CD14-positive monocyte (primary cell): ENCODE data around the gene CRTC3. TPM values are rescaled to one million over a fixed set of nuclear protein-coding genes. Genes with fewer than 3 reads are reported as not detected.

Experiments used
- DNase-seq, 3 donors: peaks; one replicate each; pipeline ENCODE4 v3.0.0-alpha.2; 2011 to 2022
- H2AFZ ChIP-seq: 2 replicates; pipeline ENCODE4 v1.6.0; 2012; ENCODE audit warnings: mild to moderate bottlenecking, low read depth, low read length, inconsistent platforms; ENCODE audit not compliant: insufficient read depth, poor library complexity, severe bottlenecking
- H3K27ac ChIP-seq, 2 donors: 1 replicate in 1 of 2; 2 replicates in 1 of 2; pipeline ENCODE4 v1.5.1; 2012 to 2013; ENCODE audit warnings: low read length in 2 of 2, control low read depth in 1 of 2, inconsistent platforms in 1 of 2, low read depth in 1 of 2, mild to moderate bottlenecking in 1 of 2
- H3K27me3 ChIP-seq, 2 donors: one replicate each; pipeline versions ENCODE4 v1.6.0 to v1.6.1; 2011 to 2013; ENCODE audit warnings: low read length in 2 of 2; ENCODE audit not compliant: control insufficient read depth in 2 of 2, insufficient read depth in 2 of 2
- H3K36me3 ChIP-seq, 2 donors: replicated peaks in 1 of 2; 1 replicate in 1 of 2; 2 replicates in 1 of 2; pipeline versions ENCODE4 v1.5.1 to v1.6.1; 2012 to 2013; ENCODE audit warnings: low read length in 2 of 2, control low read depth in 1 of 2, inconsistent platforms in 1 of 2, mild to moderate bottlenecking in 1 of 2; ENCODE audit not compliant: insufficient read depth in 2 of 2, control insufficient read depth in 1 of 2
- H3K4me1 ChIP-seq, 2 donors: 1 replicate in 1 of 2; 2 replicates in 1 of 2; pipeline versions ENCODE4 v1.5.1 to v1.6.1; 2012 to 2013; ENCODE audit warnings: low read length in 2 of 2, control low read depth in 1 of 2, inconsistent platforms in 1 of 2, mild to moderate bottlenecking in 1 of 2, moderate library complexity in 1 of 2; ENCODE audit not compliant: insufficient read depth in 2 of 2, control insufficient read depth in 1 of 2
- H3K4me2 ChIP-seq: replicated peaks from 2 replicates; pipeline ENCODE3; 2012; ENCODE audit warnings: low read length, moderate library complexity, mild to moderate bottlenecking; ENCODE audit not compliant: poor library complexity, severe bottlenecking; ENCODE audit errors: extremely low read depth
- H3K4me3 ChIP-seq, 3 experiments: fragments of 200-600 bp in 1 of 3; sonication (generic) in 1 of 3; replicated peaks in 1 of 3; 1 replicate in 2 of 3; 2 replicates in 1 of 3; pipeline ENCODE4 v1.5.1; 2011 to 2013; ENCODE audit warnings: low read length in 3 of 3, mild to moderate bottlenecking in 3 of 3, control low read depth in 2 of 3, low read depth in 2 of 3, inconsistent platforms in 1 of 3, moderate library complexity in 1 of 3
- H3K79me2 ChIP-seq: 2 replicates; pipeline ENCODE4 v1.6.0; 2012; ENCODE audit warnings: mild to moderate bottlenecking, control low read depth, inconsistent platforms, low read length, moderate library complexity; ENCODE audit not compliant: insufficient read depth
- H3K9ac ChIP-seq: 2 replicates; pipeline ENCODE4 v1.6.0; 2017; ENCODE audit warnings: low read length, mild to moderate bottlenecking; ENCODE audit not compliant: insufficient read depth, poor library complexity, severe bottlenecking
- H3K9me3 ChIP-seq, 2 donors: replicated peaks in 1 of 2; 1 replicate in 1 of 2; 2 replicates in 1 of 2; pipeline versions ENCODE4 v1.5.1 to v1.6.1; 2012 to 2013; ENCODE audit warnings: low read length in 2 of 2, control low read depth in 1 of 2; ENCODE audit not compliant: control insufficient read depth in 1 of 2, insufficient read depth in 1 of 2
- H4K20me1 ChIP-seq: 2 replicates; pipeline ENCODE4 v1.6.0; 2012; ENCODE audit warnings: mild to moderate bottlenecking, low read length, control low read depth, moderate library complexity; ENCODE audit not compliant: insufficient read depth
- H3K27ac Mint-ChIP-seq, 7 donors: one replicate each; pipeline ENCODE4 v1.8.0; 2020; ENCODE audit warnings: mild to moderate bottlenecking in 7 of 7, mixed read lengths in 7 of 7, moderate library complexity in 6 of 7, inconsistent platforms in 2 of 7
- H3K27me3 Mint-ChIP-seq, 3 donors: one replicate each; pipeline ENCODE4 v1.8.0; 2021 to 2022; ENCODE audit warnings: low read depth in 3 of 3, mild to moderate bottlenecking in 3 of 3, mixed read lengths in 3 of 3, moderate library complexity in 3 of 3, inconsistent platforms in 1 of 3
- H3K36me3 Mint-ChIP-seq, 2 donors: one replicate each; pipeline ENCODE4 v1.8.0; 2020; ENCODE audit warnings: mixed read lengths in 2 of 2, inconsistent platforms in 1 of 2, mild to moderate bottlenecking in 1 of 2
- H3K4me1 Mint-ChIP-seq: one replicate; pipeline ENCODE4 v1.8.0; 2020; ENCODE audit warnings: mild to moderate bottlenecking, mixed read lengths
- H3K4me3 Mint-ChIP-seq, 2 donors: one replicate each; pipeline ENCODE4 v1.8.0; 2020; ENCODE audit warnings: mild to moderate bottlenecking in 2 of 2, mixed read lengths in 2 of 2, moderate library complexity in 1 of 2
- H3K9me3 Mint-ChIP-seq, 7 donors: one replicate each; pipeline ENCODE4 v1.8.0; 2020 to 2022; ENCODE audit warnings: mixed read lengths in 7 of 7, mild to moderate bottlenecking in 6 of 7, moderate library complexity in 6 of 7, inconsistent platforms in 2 of 7
- CTCF ChIP-seq: fragments of 200-600 bp; IDR thresholded peaks from one replicate; pipeline ENCODE4 v1.8.0; 2022; ENCODE audit warnings: antibody characterized with exemption, mild to moderate bottlenecking
- WGBS: methylation state at CpG from one replicate; pipeline ENCODE4 v1.1.5; 2013; ENCODE audit warnings: missing lambda C conversion rate; ENCODE audit not compliant: insufficient coverage; 5-methylcytosine and 5-hydroxymethylcytosine counted together
- intact Hi-C, 2 donors: fragments of 100-400 bp; cut with micrococcal nuclease; formaldehyde crosslinking; loops; one replicate each; pipeline versions ENCODE4 v1.15.0 to v1.15.1; 2023
- polyA plus RNA-seq, 3 donors: library from polyadenylated mRNA; depleted of rRNA in 1 of 3; unstranded in 2 of 3; stranded (reverse) in 1 of 3; fragments of 300-500 nt in 2 of 3; fragments of >200 nt in 1 of 3; fragmentation: Illumina TruSeq in 2 of 3; gene quantifications; 1 replicate in 2 of 3; 2 replicates in 1 of 3; pipeline ENCODE4 v1.2.3, GENCODE V29; 2012 to 2021

Gene CRTC3
- polyA plus RNA-seq, 3 donors, result 6.0 to 25.4 (median 12.2) TPM

- H3K9ac ChIP-seq, result no peak overlapping the region
- H3K4me1 ChIP-seq, result no peaks in the 10 kb centered on the region
- no peak for TF ChIP-seq CTCF
- no CpG with 5 or more reads among the region's 7 CpGs for WGBS
- no peaks in the 10 kb centered on the region for H3K9me3 ChIP-seq
- H3K36me3 ChIP-seq, result peaks cover 45 to 67% of the 10 kb centered on the region in 2 donors
- no peaks in the 10 kb centered on the region for H3K27me3 Mint-ChIP-seq
- intact Hi-C loops, result loop anchor here in 1 of 2 donors (10.0 kb wide), 1 partner anchor 72 kb away; no protein-coding TSS in a partner anchor
- no peak overlapping the region for H2AFZ ChIP-seq
- no peaks in the 10 kb centered on the region for H3K9me3 Mint-ChIP-seq
- no peak overlapping the region for H3K27ac Mint-ChIP-seq
- DNase-seq, result no peak
- H3K27ac ChIP-seq, result no peak overlapping the region
- no peaks in the 10 kb centered on the region for H4K20me1 ChIP-seq
- H3K4me2 ChIP-seq, result no peak overlapping the region
- no peaks in the 10 kb centered on the region for H3K79me2 ChIP-seq
- no peak overlapping the region for H3K4me3 Mint-ChIP-seq
- no peaks in the 10 kb centered on the region for H3K27me3 ChIP-seq
- no peaks in the 10 kb centered on the region for H3K4me1 Mint-ChIP-seq
- H3K4me3 ChIP-seq, result no peak overlapping the region
- H3K36me3 Mint-ChIP-seq, result peaks cover 67 to 81% of the 10 kb centered on the region in 2 donors
Observed at GRCh38 chr15:90606641-90607040, 76.9 kb downstream of the CRTC3 start.

- no peaks in the 10 kb centered on the region for H3K27me3 ChIP-seq
- DNase-seq, result no peak
- H3K27ac Mint-ChIP-seq, result no peak overlapping the region
- no peaks in the 10 kb centered on the region for H3K9me3 ChIP-seq
- H3K9ac ChIP-seq, result no peak overlapping the region
- no peaks in the 10 kb centered on the region for H3K9me3 Mint-ChIP-seq
- H4K20me1 ChIP-seq, result no peaks in the 10 kb centered on the region
- H3K4me3 ChIP-seq, result no peak overlapping the region
- 95% methylated on average over 9 of the region's 9 CpGs for WGBS
- peaks cover 68 to 81% of the 10 kb centered on the region in 2 donors for H3K36me3 Mint-ChIP-seq
- H3K36me3 ChIP-seq, result peaks cover 49 to 70% of the 10 kb centered on the region in 2 donors
- no peaks in the 10 kb centered on the region for H3K4me1 Mint-ChIP-seq
- no peaks in the 10 kb centered on the region for H3K4me1 ChIP-seq
- no peak overlapping the region for H3K4me2 ChIP-seq
- intact Hi-C loops, result loop anchor here in 1 of 2 donors (10.0 kb wide), 1 partner anchor 73 kb away; no protein-coding TSS in a partner anchor
- H3K27me3 Mint-ChIP-seq, result no peaks in the 10 kb centered on the region
- no peak overlapping the region for H2AFZ ChIP-seq
- H3K4me3 Mint-ChIP-seq, result no peak overlapping the region
- no peaks in the 10 kb centered on the region for H3K79me2 ChIP-seq
- TF ChIP-seq CTCF, result no peak
- no peak overlapping the region for H3K27ac ChIP-seq
Observed at GRCh38 chr15:90607361-90607760, 77.6 kb downstream of the CRTC3 start.
